Activated gamma-delta T cell treated with anti-CD3 and anti-CD28 coated beads, Interleukin-2, amount 50 U/mL, for 16 hours (primary cell): Measurements from ENCODE around the gene MAMDC2.

Experiments
- DNase-seq: peaks from one replicate; pipeline ENCODE4 v3.0.0-alpha.2; 2020; ENCODE audit warnings: low read depth

Gene MAMDC2

GRCh38 chr9:70260606-70261005 lies 217.0 kb downstream of the MAMDC2 start:
- no peak for DNase-seq

GRCh38 chr9:70261131-70261870 lies 217.7 kb downstream of the MAMDC2 start:
- DNase-seq: no peak

GRCh38 chr9:70262366-70262765 lies 218.7 kb downstream of the MAMDC2 start:
- no peak for DNase-seq

- no peak for DNase-seq
Measured at GRCh38 chr9:70262948-70263347, 219.3 kb downstream of the MAMDC2 start.

- no peak for DNase-seq
Measured at GRCh38 chr9:70263421-70263820, 219.8 kb downstream of the MAMDC2 start.
